HepG2 (cell line): ENCODE data around the gene LRRC43. TPM values are rescaled to one million over a fixed set of nuclear protein-coding genes. Genes with fewer than 3 reads are reported as not detected.

Experiments
- GPBP1L1 ChIP-seq: sonication (generic); formaldehyde crosslinking; IDR thresholded peaks from 2 replicates; pipeline ENCODE4 v1.5.0; 2020; ENCODE audit warnings: mild to moderate bottlenecking, missing genetic modification reagents
- HCFC1 ChIP-seq: fragments of 150-350 bp; IDR thresholded peaks from 2 replicates; pipeline ENCODE4 v1.6.1; 2014; ENCODE audit warnings: low read depth, low read length
- KDM2A ChIP-seq: sonication (generic); formaldehyde crosslinking; IDR thresholded peaks from 2 replicates; pipeline ENCODE4 v1.4.0; 2020; ENCODE audit warnings: low read depth, missing genetic modification reagents, borderline replicate concordance
- PHB2 ChIP-seq: fragments of 450-650 bp; IDR thresholded peaks from 2 replicates; pipeline ENCODE4 v1.6.1; 2018; ENCODE audit not compliant: partially characterized antibody
- PHF5A ChIP-seq: IDR thresholded peaks from one replicate; pipeline ENCODE4 v1.6.1; 2018; ENCODE audit warnings: low read depth, missing genetic modification reagents; ENCODE audit not compliant: unreplicated experiment
- PRMT3 ChIP-seq: sonication (generic); formaldehyde crosslinking; IDR thresholded peaks from 2 replicates; pipeline ENCODE4 v1.8.1; 2022; ENCODE audit warnings: low read depth, mild to moderate bottlenecking, moderate library complexity, missing genetic modification reagents, borderline replicate concordance
- RNF219 ChIP-seq: sonication (generic); formaldehyde crosslinking; IDR thresholded peaks from 2 replicates; pipeline ENCODE4 v1.5.0; 2020; ENCODE audit warnings: mild to moderate bottlenecking, missing genetic modification reagents
- SMAD3 ChIP-seq: sonication (generic); formaldehyde crosslinking; IDR thresholded peaks from 2 replicates; pipeline ENCODE4 v1.4.0; 2020; ENCODE audit warnings: missing genetic modification reagents
- SNAPC5 ChIP-seq: sonication (generic); formaldehyde crosslinking; IDR thresholded peaks from 2 replicates; pipeline ENCODE4 v1.8.1; 2023; ENCODE audit warnings: mild to moderate bottlenecking, missing genetic modification reagents, borderline replicate concordance
- XBP1 ChIP-seq: sonication (generic); formaldehyde crosslinking; IDR thresholded peaks from 2 replicates; pipeline ENCODE4 v1.5.0; 2020; ENCODE audit warnings: missing genetic modification reagents
- YEATS2 ChIP-seq: sonication (generic); formaldehyde crosslinking; IDR thresholded peaks from 2 replicates; pipeline ENCODE4 v1.4.0; 2020; ENCODE audit warnings: missing genetic modification reagents, borderline replicate concordance
- ZBTB14 ChIP-seq: sonication (generic); formaldehyde crosslinking; IDR thresholded peaks from 2 replicates; pipeline ENCODE4 v1.4.0; 2020; ENCODE audit warnings: missing genetic modification reagents
- ZC3H13 ChIP-seq: sonication (generic); formaldehyde crosslinking; IDR thresholded peaks from 2 replicates; pipeline ENCODE4 v1.8.1; 2023; ENCODE audit warnings: mild to moderate bottlenecking, missing genetic modification reagents, moderate library complexity
- ZMYM4 ChIP-seq: sonication (generic); formaldehyde crosslinking; IDR thresholded peaks from 2 replicates; pipeline ENCODE4 v1.8.1; 2023; ENCODE audit warnings: mild to moderate bottlenecking, missing genetic modification reagents
- ZNF124 ChIP-seq: sonication (generic); formaldehyde crosslinking; IDR thresholded peaks from 2 replicates; pipeline ENCODE4 v1.4.0; 2020; ENCODE audit warnings: missing genetic modification reagents
- ZNF232 ChIP-seq: sonication (generic); formaldehyde crosslinking; IDR thresholded peaks from 2 replicates; pipeline ENCODE4 v1.4.0; 2020; ENCODE audit warnings: missing genetic modification reagents, borderline replicate concordance
- ZNF264 ChIP-seq: sonication (generic); formaldehyde crosslinking; IDR thresholded peaks from 2 replicates; pipeline ENCODE4 v1.4.0; 2020; ENCODE audit warnings: missing genetic modification reagents
- ZNF543 ChIP-seq: sonication (generic); formaldehyde crosslinking; IDR thresholded peaks from 2 replicates; pipeline ENCODE4 v1.4.0; 2020; ENCODE audit warnings: mild to moderate bottlenecking, missing genetic modification reagents
- ZNF550 ChIP-seq: sonication (generic); formaldehyde crosslinking; IDR thresholded peaks from 2 replicates; pipeline ENCODE4 v1.4.0; 2020; ENCODE audit warnings: mild to moderate bottlenecking, missing genetic modification reagents, borderline replicate concordance
- ZNF772 ChIP-seq: sonication (generic); formaldehyde crosslinking; IDR thresholded peaks from 2 replicates; pipeline ENCODE4 v1.5.0; 2020; ENCODE audit warnings: mild to moderate bottlenecking, missing genetic modification reagents
- ZNF792 ChIP-seq: IDR thresholded peaks from 2 replicates; pipeline ENCODE4 v1.6.1; 2016
- polyA plus RNA-seq, 8 experiments: library from polyadenylated mRNA; depleted of rRNA in 3 of 8; stranded (reverse) in 7 of 8; unstranded in 1 of 8; fragments of >200 nt; fragmentation: Illumina TruSeq in 4 of 8; extraction: Trizol in 4 of 8; gene quantifications; 2 replicates each; pipeline versions ENCODE4 v1.2.1 to v1.2.3, GENCODE V29; 2011 to 2016; ENCODE audit warnings: low read depth in 4 of 8, missing spikeins in 1 of 8, mixed read lengths in 1 of 8; ENCODE audit not compliant: insufficient read depth in 1 of 8
- total RNA-seq, 5 experiments: library from RNA; depleted of rRNA; stranded (reverse); fragments of >200 nt; fragmentation: Illumina TruSeq; extraction: Trizol; gene quantifications; 2 replicates each; pipeline ENCODE4 v1.2.3, GENCODE V29; 2016; ENCODE audit warnings: low read depth in 1 of 5
- TF ChIP-seq, protein P1 (sequence below): sonication (generic); formaldehyde crosslinking; IDR thresholded peaks from 2 replicates; pipeline ENCODE4 v1.5.1; 2020; ENCODE audit warnings: mild to moderate bottlenecking, missing genetic modification reagents, moderate library complexity
- TF ChIP-seq, protein P2 (sequence below): fragments of 450-650 bp; IDR thresholded peaks from 2 replicates; pipeline ENCODE4 v1.6.1; 2017

LRRC43 gene
- total and polyA plus RNA-seq, 2 of the 13 experiments (the other 11 are each of a cell fraction or from before 2014, with no cell fraction given): not detected

- TF ChIP-seq XBP1 (CRISPR knock-in tag): peak; percentile 74; the same call in 1 of the 2 replicates
- TF ChIP-seq PRMT3 (CRISPR knock-in tag): 0 out of 2 replicates have a peak, but pooled peaks have one; percentile 69
- TF ChIP-seq, protein P1, sequence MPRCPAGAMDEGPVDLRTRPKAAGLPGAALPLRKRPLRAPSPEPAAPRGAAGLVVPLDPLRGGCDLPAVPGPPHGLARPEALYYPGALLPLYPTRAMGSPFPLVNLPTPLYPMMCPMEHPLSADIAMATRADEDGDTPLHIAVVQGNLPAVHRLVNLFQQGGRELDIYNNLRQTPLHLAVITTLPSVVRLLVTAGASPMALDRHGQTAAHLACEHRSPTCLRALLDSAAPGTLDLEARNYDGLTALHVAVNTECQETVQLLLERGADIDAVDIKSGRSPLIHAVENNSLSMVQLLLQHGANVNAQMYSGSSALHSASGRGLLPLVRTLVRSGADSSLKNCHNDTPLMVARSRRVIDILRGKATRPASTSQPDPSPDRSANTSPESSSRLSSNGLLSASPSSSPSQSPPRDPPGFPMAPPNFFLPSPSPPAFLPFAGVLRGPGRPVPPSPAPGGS: peak; percentile 78; the same call in 1 of the 2 replicates
- peak; percentile 85 for TF ChIP-seq ZC3H13 (CRISPR knock-in tag)
- no peak; the same call in 1 of the 2 replicates for TF ChIP-seq ZNF772 (CRISPR knock-in tag)
- TF ChIP-seq PHB2: no peak
- TF ChIP-seq ZNF792 (CRISPR knock-in tag): peak; percentile 95
- TF ChIP-seq YEATS2 (CRISPR knock-in tag): no peak
- no peak; the same call in 1 of the 2 replicates for TF ChIP-seq SMAD3 (CRISPR knock-in tag)
- no peak for TF ChIP-seq ZMYM4 (CRISPR knock-in tag)
- TF ChIP-seq ZNF232 (CRISPR knock-in tag): peak; percentile 96
- TF ChIP-seq KDM2A (CRISPR knock-in tag): no peak
- peak; percentile 40; the same call in 1 of the 2 replicates for TF ChIP-seq ZBTB14 (CRISPR knock-in tag)
- TF ChIP-seq ZNF550: no peak
- peak; percentile 75; the same call in 1 of the 2 replicates for TF ChIP-seq ZNF543 (CRISPR knock-in tag)
- TF ChIP-seq GPBP1L1 (CRISPR knock-in tag): no peak
- no peak for TF ChIP-seq SNAPC5
- no peak for TF ChIP-seq PHF5A
- TF ChIP-seq, protein P2, sequence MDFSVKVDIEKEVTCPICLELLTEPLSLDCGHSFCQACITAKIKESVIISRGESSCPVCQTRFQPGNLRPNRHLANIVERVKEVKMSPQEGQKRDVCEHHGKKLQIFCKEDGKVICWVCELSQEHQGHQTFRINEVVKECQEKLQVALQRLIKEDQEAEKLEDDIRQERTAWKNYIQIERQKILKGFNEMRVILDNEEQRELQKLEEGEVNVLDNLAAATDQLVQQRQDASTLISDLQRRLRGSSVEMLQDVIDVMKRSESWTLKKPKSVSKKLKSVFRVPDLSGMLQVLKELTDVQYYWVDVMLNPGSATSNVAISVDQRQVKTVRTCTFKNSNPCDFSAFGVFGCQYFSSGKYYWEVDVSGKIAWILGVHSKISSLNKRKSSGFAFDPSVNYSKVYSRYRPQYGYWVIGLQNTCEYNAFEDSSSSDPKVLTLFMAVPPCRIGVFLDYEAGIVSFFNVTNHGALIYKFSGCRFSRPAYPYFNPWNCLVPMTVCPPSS: no peak
- no peak for TF ChIP-seq RNF219
- TF ChIP-seq ZNF264 (CRISPR knock-in tag): peak; percentile 79; the same call in 1 of the 2 replicates
- no peak for TF ChIP-seq HCFC1
- TF ChIP-seq ZNF124 (CRISPR knock-in tag): no peak; the same call in 1 of the 2 replicates
Measured at GRCh38 chr12:122226366-122227125, 43.6 kb downstream of the LRRC43 start (continued).
